Epithelial cell of proximal tubule (primary cell): ENCODE data around the gene GREB1. TPM values are rescaled to one million over a fixed set of nuclear protein-coding genes. Genes with fewer than 3 reads are reported as not detected.

Source experiments
- DNase-seq: peaks from one replicate; pipeline ENCODE4 v3.0.0-alpha.2; 2011; ENCODE audit warnings: low read depth
- H3K4me3 ChIP-seq: 2 replicates; pipeline ENCODE4 v1.5.1; 2011; ENCODE audit warnings: low read depth, mild to moderate bottlenecking, low read length
- total RNA-seq: library from RNA; depleted of rRNA; stranded (reverse); fragments of >200 nt; gene quantifications from 2 replicates; pipeline ENCODE4 v1.2.3, GENCODE V29; 2015
- TF ChIP-seq, protein P1 (sequence below): conservative IDR thresholded peaks from 2 replicates; pipeline ENCODE4 v1.5.1; 2012; ENCODE audit warnings: low read depth, mild to moderate bottlenecking, low read length

Gene GREB1
- total RNA-seq, 1 donor from 2014 or later: 0.12 TPM

DNA sequence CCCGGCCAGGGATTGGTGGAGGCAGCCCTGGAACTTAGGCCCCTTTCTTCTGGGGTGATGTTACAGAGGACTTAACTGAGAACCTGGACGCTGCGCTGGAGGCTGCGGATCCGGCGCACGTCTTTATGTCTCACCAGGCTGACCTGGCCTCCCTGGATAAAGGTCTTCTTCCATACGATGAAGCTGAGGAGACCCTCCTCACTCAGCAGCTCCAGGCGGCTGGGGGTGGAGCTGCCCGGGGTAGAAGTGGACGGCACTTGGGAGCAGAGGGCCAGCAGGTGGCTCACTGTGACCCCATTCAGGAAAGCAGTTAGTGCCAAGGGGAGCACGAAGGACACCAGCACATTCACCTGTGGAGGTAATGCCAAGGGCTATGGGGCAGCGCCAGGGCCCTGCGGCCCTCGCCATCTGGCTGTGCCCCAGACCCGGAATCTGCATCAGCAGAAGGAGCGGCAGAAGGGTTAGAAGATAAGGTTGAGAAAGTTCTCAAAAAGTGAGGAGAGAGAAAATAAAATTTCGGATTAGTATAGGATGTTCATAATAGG, 128.1 kb downstream of the GREB1 start:
- TF ChIP-seq, protein P1, sequence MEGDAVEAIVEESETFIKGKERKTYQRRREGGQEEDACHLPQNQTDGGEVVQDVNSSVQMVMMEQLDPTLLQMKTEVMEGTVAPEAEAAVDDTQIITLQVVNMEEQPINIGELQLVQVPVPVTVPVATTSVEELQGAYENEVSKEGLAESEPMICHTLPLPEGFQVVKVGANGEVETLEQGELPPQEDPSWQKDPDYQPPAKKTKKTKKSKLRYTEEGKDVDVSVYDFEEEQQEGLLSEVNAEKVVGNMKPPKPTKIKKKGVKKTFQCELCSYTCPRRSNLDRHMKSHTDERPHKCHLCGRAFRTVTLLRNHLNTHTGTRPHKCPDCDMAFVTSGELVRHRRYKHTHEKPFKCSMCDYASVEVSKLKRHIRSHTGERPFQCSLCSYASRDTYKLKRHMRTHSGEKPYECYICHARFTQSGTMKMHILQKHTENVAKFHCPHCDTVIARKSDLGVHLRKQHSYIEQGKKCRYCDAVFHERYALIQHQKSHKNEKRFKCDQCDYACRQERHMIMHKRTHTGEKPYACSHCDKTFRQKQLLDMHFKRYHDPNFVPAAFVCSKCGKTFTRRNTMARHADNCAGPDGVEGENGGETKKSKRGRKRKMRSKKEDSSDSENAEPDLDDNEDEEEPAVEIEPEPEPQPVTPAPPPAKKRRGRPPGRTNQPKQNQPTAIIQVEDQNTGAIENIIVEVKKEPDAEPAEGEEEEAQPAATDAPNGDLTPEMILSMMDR: no peak
- no peak overlapping the region for H3K4me3 ChIP-seq
- no peak for DNase-seq

GRCh38 chr2:11662882-11663281, 129.0 kb downstream of the GREB1 start:
- TF ChIP-seq, protein P1: no peak
- H3K4me3 ChIP-seq: no peak overlapping the region
- DNase-seq: no peak

DNA sequence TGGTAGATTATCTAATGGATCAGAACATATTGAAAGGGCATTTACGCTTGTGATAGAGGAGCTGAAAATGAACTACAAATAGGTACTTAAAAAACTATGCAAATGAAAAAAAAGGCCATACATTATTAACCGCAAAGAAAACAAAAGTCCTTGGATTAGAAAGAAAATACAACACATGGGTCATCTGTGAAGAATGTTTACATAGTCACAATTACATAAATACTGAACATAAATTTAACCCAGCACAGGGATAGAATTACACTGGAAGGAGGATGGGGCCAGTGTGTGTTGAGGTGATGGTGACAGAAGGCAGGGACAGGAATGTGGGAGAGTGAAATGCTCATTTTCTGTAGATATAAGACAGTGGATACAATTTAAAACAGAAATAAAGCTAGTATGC, 129.6 kb downstream of the GREB1 start:
- TF ChIP-seq, protein P1: no peak
- DNase-seq: no peak
- H3K4me3 ChIP-seq: no peak overlapping the region

- TF ChIP-seq, protein P1: no peak
- H3K4me3 ChIP-seq: no peak overlapping the region
- no peak for DNase-seq
Observed at GRCh38 chr2:11665028-11665427, 131.2 kb downstream of the GREB1 start.

- no peak for DNase-seq
- H3K4me3 ChIP-seq: no peak overlapping the region
- TF ChIP-seq, protein P1: no peak
Observed at GRCh38 chr2:11665510-11666362, 131.9 kb downstream of the GREB1 start.

- TF ChIP-seq, protein P1: no peak
- H3K4me3 ChIP-seq: no peak overlapping the region
- no peak for DNase-seq
Observed at GRCh38 chr2:11667194-11667593, 133.3 kb downstream of the GREB1 start.
